ENCODE results near the gene IL12RB2.
"Not testable (repeated sequence)": the region's sequence is repeated elsewhere in the genome, so short reads cannot be mapped to it uniquely, and the experiment has no call there.

GRCh38 chr1:67400029-67400786, 92.5 kb downstream of the IL12RB2 start:
- TF ChIP-seq POLR2AphosphoS5, POLR2A (IDR thresholded peaks at IDR 0.05; ENCODE audit: low read depth, low read length): not testable (repeated sequence)
